ACC112 (cell line): Measurements from ENCODE around the gene DGCR8.
"Not testable (repeated sequence)": the region's sequence is repeated elsewhere in the genome, so short reads cannot be mapped to it uniquely, and the experiment has no call there.

Experiments used
- H2AFZ ChIP-seq: fragments of 200-600 bp; sonication (generic); one replicate; pipeline ENCODE4 v1.6.0; 2017; ENCODE audit warnings: antibody characterized with exemption, low read length; ENCODE audit not compliant: unreplicated experiment
- H3K27ac ChIP-seq: fragments of 200-600 bp; sonication (generic); 2 replicates; pipeline ENCODE4 v1.5.1; 2014; ENCODE audit warnings: low read depth, mild to moderate bottlenecking, antibody characterized with exemption, low read length, moderate library complexity
- H3K27me3 ChIP-seq: fragments of 200-600 bp; sonication (generic); 2 replicates; pipeline ENCODE4 v1.6.1; 2014; ENCODE audit warnings: mild to moderate bottlenecking, antibody characterized with exemption, low read length, moderate library complexity, mixed read lengths; ENCODE audit not compliant: insufficient read depth
- H3K36me3 ChIP-seq: fragments of 200-600 bp; sonication (generic); 2 replicates; pipeline ENCODE4 v1.6.1; 2016; ENCODE audit warnings: mild to moderate bottlenecking, antibody characterized with exemption, low read length, moderate library complexity, mixed read lengths; ENCODE audit not compliant: insufficient read depth
- H3K4me1 ChIP-seq: fragments of 200-600 bp; sonication (generic); one replicate; pipeline ENCODE4 v1.6.1; 2016; ENCODE audit warnings: low read length, mixed read lengths; ENCODE audit not compliant: insufficient read depth, unreplicated experiment, control insufficient read depth
- H3K4me3 ChIP-seq: fragments of 200-600 bp; sonication (generic); 2 replicates; pipeline ENCODE4 v1.5.1; 2014; ENCODE audit warnings: mild to moderate bottlenecking, low read depth, low read length
- H3K79me2 ChIP-seq: fragments of 200-600 bp; sonication (generic); one replicate; pipeline ENCODE4 v1.6.0; 2016; ENCODE audit warnings: low read length; ENCODE audit not compliant: control insufficient read depth, unreplicated experiment, insufficient read depth

Gene DGCR8

DNA sequence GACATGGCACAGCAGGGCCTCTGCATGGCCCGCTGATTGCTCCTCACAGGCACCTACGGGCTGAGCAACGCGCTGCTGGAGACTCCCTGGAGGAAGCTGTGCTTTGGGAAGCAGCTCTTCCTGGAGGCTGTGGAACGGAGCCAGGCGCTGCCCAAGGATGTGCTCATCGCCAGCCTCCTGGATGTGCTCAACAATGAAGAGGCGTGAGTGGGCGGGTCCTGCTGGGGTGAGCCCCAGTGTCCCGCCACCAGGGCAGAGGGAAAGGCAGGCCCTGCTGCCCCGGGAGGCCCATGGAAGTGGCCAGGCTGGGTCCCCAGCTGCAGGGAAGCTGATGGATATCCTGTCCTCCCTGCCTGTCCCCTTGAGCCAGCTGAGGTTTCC, 18.6 kb upstream of the DGCR8 start:
- Histone ChIP-seq H2AFZ (no peak overlapping the region), H3K4me1 (no peaks in the 10 kb centered on the region), H3K27me3 (no peaks in the 10 kb centered on the region), H3K79me2 (no peaks in the 10 kb centered on the region), H3K27ac (no peak overlapping the region), H3K36me3 (no peaks in the 10 kb centered on the region), H3K4me3 (no peak overlapping the region)

DNA sequence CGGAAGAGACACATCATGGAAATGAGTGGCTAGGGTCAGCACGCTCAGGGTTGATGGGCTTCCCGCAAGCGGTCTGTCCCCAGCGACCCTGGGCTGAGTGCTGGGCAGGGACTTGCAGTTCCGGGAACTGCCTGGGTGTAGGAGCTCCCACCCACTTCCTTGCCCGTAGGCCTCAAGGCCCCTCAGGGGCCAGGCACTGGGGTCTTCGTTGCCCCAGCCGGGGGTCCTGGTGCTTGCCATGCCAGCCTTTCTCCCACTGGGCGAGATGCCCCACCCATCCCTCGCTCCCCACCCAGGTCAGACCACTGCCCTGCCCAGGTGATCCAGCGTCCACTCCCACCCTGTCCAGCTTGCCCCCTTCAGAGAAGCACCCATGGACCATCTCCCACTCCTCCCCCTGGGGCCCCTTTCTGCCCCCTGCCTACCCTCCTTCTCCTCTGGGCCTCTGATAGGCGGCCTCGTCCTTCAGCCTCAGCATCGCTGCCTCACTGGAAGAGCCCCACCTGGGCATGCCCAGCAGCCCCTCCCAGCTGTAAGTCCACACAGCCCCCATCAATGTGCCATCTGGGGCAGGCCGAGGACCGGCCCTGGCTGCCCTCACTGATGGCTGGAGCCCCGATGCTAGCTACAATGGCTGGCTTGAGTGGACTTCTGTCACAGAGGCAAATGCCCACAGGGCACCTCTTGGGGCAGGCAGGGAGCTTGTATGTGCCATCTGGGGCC, 17.8 kb upstream of the DGCR8 start:
- H3K4me3 ChIP-seq = no peak overlapping the region
- no peaks in the 10 kb centered on the region for H3K27me3 ChIP-seq
- H2AFZ ChIP-seq = no peak overlapping the region
- no peaks in the 10 kb centered on the region for H3K4me1 ChIP-seq
- H3K27ac ChIP-seq = no peak overlapping the region
- no peaks in the 10 kb centered on the region for H3K36me3 ChIP-seq
- no peaks in the 10 kb centered on the region for H3K79me2 ChIP-seq

DNA sequence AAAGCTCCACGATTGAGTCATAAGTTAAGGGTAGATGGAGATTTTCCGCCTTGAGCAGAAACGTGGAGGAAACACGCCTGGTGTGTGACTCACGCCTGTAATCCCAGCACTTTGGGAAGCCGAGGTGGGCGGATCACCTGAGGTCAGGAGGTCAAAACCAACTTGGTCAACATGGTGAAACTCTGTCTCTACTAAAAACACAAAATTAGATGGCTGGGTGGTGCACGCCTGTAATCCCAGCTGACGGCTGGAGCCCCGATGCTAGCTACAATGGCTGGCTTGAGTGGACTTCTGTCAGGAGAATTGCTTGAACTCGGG, 17.3 kb upstream of the DGCR8 start:
- Histone ChIP-seq H3K4me1 (no peaks in the 10 kb centered on the region), H3K79me2 (no peaks in the 10 kb centered on the region), H3K36me3 (no peaks in the 10 kb centered on the region), H3K27ac (no peak overlapping the region), H2AFZ (no peak overlapping the region), H3K27me3 (no peaks in the 10 kb centered on the region), H3K4me3 (no peak overlapping the region)

DNA sequence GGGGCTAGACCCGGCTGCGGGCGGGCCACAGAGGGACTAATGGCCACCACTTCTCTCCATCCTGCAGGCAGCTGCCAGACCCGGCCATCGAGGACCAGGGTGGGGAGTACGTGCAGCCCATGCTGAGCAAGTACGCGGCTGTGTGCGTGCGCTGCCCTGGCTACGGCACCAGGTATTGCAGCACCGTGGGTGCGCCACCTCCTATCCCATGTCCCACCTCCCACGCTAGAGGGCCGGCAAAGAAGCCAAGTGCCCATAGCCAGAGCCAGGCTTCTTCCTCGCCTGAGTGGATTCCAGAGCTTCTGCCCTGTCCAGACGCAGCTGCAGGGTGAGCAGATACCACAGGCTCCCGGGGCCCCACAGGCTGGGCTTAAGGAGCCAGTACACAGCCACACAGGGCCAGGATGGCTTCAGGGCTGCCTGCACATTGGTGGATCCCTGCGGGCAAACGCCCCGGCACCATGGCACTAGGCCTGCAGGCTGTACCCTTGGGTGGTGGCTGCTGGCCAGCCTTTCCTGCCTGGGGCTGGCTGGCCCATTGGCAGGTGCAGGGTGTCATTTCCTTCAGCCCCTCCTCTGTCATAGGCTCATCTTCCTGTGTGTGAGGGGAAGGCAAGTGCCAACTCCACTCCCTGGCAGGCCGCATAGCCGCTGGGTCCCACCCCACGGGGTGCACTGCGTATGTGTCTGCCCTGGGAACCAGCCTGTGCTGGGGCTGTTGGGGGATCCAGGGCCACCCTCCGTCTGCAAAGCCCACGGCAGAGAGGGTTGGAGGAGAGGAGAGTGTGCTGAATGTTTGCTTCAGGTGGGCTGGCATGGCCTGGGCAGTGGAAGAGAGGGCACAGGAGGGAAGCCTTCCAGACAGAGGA, 16.5 kb upstream of the DGCR8 start:
- H3K27ac ChIP-seq = no peak overlapping the region
- no peaks in the 10 kb centered on the region for H3K4me1 ChIP-seq
- no peak overlapping the region for H2AFZ ChIP-seq
- H3K27me3 ChIP-seq = no peaks in the 10 kb centered on the region
- H3K36me3 ChIP-seq = no peaks in the 10 kb centered on the region
- no peak overlapping the region for H3K4me3 ChIP-seq
- no peaks in the 10 kb centered on the region for H3K79me2 ChIP-seq

DNA sequence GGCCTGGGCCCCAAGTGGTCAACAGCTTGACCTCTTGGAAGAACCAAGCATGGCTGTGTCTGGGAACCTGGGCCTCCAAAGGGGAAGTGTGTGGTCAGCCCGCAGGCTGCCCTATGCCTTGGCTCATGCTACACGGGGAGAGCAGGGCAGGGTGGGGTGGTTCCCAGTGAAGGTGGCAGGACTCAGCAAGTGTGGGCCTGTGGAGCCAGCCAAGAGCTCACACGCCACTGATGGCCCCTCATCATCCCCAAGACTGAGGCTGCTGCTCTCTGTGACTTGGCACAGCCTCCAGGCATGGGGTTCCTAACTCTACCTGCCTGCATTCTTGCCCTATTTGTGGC, 15.9 kb upstream of the DGCR8 start:
- no peaks in the 10 kb centered on the region for H3K79me2 ChIP-seq
- no peak overlapping the region for H3K4me3 ChIP-seq
- H3K36me3 ChIP-seq = no peaks in the 10 kb centered on the region
- no peaks in the 10 kb centered on the region for H3K27me3 ChIP-seq
- H3K4me1 ChIP-seq = no peaks in the 10 kb centered on the region
- no peak overlapping the region for H3K27ac ChIP-seq
- H2AFZ ChIP-seq = no peak overlapping the region

DNA sequence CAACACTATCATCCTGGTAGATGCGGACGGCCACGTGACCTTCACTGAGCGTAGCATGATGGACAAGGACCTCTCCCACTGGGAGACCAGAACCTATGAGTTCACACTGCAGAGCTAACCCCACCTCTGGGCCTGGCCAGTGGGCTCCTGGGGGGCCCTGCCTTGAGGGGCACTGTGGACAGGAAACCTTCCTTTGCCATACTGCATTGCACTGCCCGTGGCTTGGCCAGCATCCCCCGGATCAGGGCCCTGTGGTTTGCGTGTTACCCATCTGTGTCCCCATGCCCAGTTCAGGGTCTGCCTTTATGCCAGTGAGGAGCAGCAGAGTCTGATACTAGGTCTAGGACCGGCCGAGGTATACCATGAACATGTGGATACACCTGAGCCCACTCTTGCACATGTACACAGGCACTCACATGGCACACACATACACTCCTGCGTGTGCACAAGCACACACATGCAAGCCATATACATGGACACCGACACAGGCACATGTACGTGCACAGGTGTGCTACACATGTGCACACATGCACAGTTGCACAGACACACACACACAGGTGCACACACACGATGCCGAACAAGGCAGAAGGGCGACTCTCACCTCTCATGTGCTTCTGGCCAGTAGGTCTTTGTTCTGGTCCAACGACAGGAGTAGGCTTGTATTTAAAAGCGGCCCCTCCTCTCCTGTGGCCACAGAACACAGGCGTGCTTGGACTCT, 15.3 kb upstream of the DGCR8 start:
- H3K79me2 ChIP-seq = no peaks in the 10 kb centered on the region
- H3K4me3 ChIP-seq = no peak overlapping the region
- no peaks in the 10 kb centered on the region for H3K4me1 ChIP-seq
- H2AFZ ChIP-seq = no peak overlapping the region
- H3K27ac ChIP-seq = no peak overlapping the region
- no peaks in the 10 kb centered on the region for H3K36me3 ChIP-seq
- no peaks in the 10 kb centered on the region for H3K27me3 ChIP-seq

DNA sequence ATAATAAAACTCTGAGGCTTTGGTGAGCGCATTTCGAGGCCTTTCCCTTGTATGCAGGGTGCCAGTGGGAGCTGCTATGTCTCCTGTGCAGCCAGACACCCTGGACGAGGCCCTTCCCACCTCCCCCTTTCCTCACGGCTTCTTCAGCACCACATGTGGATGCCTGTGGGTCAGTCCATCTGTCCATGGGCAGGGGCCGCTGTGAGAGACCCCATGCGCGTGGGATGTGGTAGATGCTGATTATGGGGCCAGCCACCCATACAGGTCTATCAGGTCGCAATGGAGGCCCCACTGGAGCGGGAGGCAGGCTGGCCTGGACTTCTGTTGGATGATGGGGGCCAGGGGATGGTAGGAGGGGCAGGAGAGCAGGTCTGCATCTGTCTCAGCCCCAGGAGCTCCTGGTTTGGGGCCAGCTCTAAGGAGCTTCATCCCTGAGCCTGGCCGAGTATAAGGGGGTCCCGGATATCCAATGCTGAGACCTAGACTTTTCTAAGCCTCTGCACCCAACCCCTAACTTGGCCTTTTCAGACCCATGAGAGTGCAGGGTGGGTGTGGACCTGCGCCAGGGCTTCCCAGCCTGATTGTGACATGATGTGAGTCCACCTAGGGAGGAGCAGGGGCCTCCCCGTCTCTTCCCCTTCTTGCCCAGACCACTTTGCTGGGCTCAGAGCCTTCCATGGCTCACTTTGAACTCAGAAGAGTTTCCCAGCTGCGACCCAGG, 14.0 kb upstream of the DGCR8 start:
- H3K36me3 ChIP-seq = no peaks in the 10 kb centered on the region
- no peak overlapping the region for H3K27ac ChIP-seq

DNA sequence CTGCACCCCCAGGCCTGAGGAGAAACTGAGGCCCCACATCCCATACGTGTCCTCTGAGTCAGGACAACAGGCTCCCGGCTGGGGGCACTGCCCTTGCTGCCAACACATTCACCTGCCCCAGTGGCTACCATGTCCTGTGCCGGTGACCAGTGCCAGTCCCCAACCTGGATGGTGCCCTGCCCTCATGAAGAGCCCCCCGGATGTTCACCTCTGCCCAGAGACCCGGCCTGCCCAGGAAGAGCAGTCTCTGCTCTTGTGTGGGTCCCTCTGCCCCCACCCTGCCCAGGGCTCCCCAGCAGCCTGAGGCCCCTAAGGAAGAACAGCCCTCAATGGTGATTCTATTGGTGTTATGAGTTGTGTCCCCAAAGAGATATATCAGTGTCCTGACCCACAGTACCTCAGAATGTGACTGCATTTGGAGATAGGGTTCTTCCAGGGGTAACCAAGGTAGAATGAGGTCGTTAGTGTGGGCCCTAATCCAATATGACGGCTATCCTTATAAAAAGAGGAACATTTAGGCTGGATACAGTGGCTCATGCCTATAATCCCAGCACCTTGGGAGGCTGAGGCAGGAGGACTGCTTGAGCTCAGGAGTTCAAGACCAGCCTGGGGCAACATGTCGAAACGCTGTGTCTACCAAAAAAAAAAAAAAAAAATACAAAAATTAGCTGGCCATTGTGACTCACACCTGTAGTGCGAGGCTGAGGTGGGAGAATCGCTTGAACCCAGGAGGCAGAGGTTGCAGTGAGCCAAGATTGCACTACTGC, 13.2 kb upstream of the DGCR8 start:
- Histone ChIP-seq H3K27ac (no peak overlapping the region), H3K27me3 (no peaks in the 10 kb centered on the region), H3K4me3 (no peak overlapping the region), H3K4me1 (no peaks in the 10 kb centered on the region), H2AFZ (no peak overlapping the region), H3K79me2 (no peaks in the 10 kb centered on the region), H3K36me3 (no peaks in the 10 kb centered on the region)

More for the DNA sequence above, 14.0 kb upstream of the DGCR8 start:
- H2AFZ ChIP-seq = no peak overlapping the region
- no peaks in the 10 kb centered on the region for H3K4me1 ChIP-seq
- no peak overlapping the region for H3K4me3 ChIP-seq
- no peaks in the 10 kb centered on the region for H3K79me2 ChIP-seq
- H3K27me3 ChIP-seq = no peaks in the 10 kb centered on the region

DNA sequence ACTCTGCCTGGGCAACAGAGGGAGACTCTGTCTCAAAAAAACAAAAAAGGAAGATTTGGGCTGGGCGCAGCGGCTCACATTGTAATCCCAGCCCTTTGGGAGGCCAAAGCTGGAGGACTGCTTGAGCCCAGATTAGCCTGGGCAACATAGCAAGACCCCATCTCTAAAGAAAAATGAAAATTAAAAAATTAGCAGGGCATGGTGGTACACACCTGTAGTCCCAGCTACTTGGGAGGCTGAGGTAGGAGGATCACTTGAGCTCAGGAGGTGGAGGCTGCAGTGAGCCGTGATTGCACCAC, 12.7 kb upstream of the DGCR8 start:
- not testable (repeated sequence) for H3K4me1 ChIP-seq, H3K79me2 ChIP-seq, H2AFZ ChIP-seq, H3K27ac ChIP-seq, H3K36me3 ChIP-seq, H3K4me3 ChIP-seq, H3K27me3 ChIP-seq

DNA sequence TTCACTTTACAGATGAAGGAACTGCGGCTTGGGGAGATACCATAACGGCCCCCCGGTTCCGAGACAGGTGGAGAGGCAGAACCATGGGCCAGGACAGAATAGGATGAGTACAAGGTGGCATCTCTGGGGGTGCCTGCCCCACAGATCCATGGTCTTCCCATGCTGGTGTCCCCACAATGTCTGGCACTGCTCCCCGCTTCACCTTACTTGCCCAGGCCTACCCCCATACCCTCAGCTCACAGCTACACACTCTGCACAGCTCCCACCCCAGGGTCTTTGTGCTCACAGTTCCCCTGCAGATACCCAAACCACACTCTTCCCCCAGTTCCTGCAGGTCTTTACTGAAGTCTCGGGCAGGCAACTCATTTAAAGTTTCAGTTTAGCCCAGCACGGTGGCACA, 11.4 kb upstream of the DGCR8 start:
- H3K36me3 ChIP-seq = no peaks in the 10 kb centered on the region
- H3K4me1 ChIP-seq = no peaks in the 10 kb centered on the region
- H3K27me3 ChIP-seq = no peaks in the 10 kb centered on the region

More for the DNA sequence above, 11.4 kb upstream of the DGCR8 start:
- Histone ChIP-seq H3K79me2 (no peaks in the 10 kb centered on the region), H2AFZ (no peak overlapping the region), H3K4me3 (no peak overlapping the region), H3K27ac (no peak overlapping the region)
